ENCODE measurements around the gene TMEM163. TPM values are rescaled to one million over a fixed set of nuclear protein-coding genes. Genes with fewer than 3 reads are reported as not detected.

The TMEM163 gene
- total and polyA plus RNA-seq, 2 donors = 5.0 TPM

DNA sequence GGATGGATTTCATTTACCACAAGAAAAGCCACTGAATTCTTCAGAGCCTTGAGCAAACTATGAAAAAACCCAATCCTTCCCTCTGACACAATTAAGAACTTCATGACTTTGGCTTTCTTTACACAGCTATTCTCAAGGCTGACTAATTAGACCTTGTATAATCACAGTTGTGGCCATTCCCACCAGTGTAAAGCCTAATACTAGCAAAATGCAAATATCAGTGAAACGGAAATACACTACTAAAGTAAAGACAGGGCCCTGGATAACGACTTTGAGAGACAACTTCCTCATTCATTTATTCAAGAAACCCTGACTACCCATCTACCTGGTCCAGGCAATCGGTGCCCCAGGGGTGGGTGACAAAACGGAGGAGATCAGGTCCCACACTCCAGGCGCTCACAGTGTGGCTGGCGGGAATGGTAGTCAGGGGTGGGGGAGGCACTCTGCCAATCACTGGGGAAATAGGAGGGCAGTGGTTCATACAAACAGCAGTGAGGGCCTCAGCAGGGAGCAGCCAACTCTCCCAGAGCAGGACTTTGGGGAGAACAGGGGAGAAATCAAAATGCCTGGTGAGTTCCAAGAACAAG lies 28.1 kb downstream of the TMEM163 start:
- WGBS = 88% methylated on average over 6 of the region's 6 CpGs
- no peak overlapping the region for H3K27ac ChIP-seq (ENCODE audit: low read depth in 1 of 2, low read length in 1 of 2)

DNA sequence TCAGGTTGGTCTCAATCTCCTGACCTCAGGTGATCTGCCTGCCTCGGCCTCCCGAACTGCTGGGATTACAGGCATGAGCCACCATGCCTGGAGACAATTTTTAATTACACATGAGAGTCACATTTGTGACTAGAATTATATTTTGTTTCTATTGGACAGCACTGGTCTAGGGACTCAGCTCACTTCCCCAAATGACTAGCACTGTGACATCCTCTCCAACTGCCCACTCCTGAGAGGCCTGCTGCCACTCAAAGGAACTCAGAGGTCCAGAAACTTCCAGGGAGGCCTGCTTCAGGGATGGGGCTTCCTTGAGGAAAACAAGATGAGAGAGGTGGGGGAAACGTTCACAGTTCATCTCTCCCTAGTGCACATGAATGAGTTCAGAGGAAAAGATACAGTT lies 29.5 kb downstream of the TMEM163 start:
- H3K9me3 ChIP-seq (ENCODE audit: control insufficient read depth in 2 of 2, insufficient read depth in 1 of 2, low read length in 1 of 2) = no peaks in the 10 kb centered on the region
- H3K4me3 ChIP-seq (ENCODE audit: low read length in 2 of 2) = no peak overlapping the region
- no peak for DNase-seq (ENCODE audit: low read depth in 6 of 9, low spot score in 9 of 9)
- 87% methylated on average over 3 of the region's 3 CpGs for WGBS
- peaks cover 0 to 2% of the 10 kb centered on the region in 2 donors for H3K27me3 ChIP-seq (ENCODE audit: control insufficient read depth in 2 of 2, insufficient read depth in 1 of 2, low read length in 1 of 2)
- H3K4me1 ChIP-seq (ENCODE audit: control insufficient read depth in 2 of 2, insufficient read depth in 2 of 2, low read length in 2 of 2) = no peaks in the 10 kb centered on the region
- no peaks in the 10 kb centered on the region for H3K36me3 ChIP-seq (ENCODE audit: control insufficient read depth in 2 of 2, insufficient read depth in 2 of 2, low read length in 1 of 2)
- H3K27ac ChIP-seq (ENCODE audit: low read depth in 1 of 2, low read length in 1 of 2) = no peak overlapping the region

More for the DNA sequence above, 28.1 kb downstream of the TMEM163 start:
- H3K4me1 ChIP-seq (ENCODE audit: control insufficient read depth in 2 of 2, insufficient read depth in 2 of 2, low read length in 2 of 2) = no peaks in the 10 kb centered on the region
- no peak overlapping the region for H3K4me3 ChIP-seq (ENCODE audit: low read length in 2 of 2)
- H3K36me3 ChIP-seq (ENCODE audit: control insufficient read depth in 2 of 2, insufficient read depth in 2 of 2, low read length in 1 of 2) = no peaks in the 10 kb centered on the region
- peaks cover 0 to 2% of the 10 kb centered on the region in 2 donors for H3K27me3 ChIP-seq (ENCODE audit: control insufficient read depth in 2 of 2, insufficient read depth in 1 of 2, low read length in 1 of 2)
- H3K9me3 ChIP-seq (ENCODE audit: control insufficient read depth in 2 of 2, insufficient read depth in 1 of 2, low read length in 1 of 2) = no peaks in the 10 kb centered on the region
- no peak for DNase-seq (ENCODE audit: low read depth in 6 of 9, low spot score in 9 of 9)

DNA sequence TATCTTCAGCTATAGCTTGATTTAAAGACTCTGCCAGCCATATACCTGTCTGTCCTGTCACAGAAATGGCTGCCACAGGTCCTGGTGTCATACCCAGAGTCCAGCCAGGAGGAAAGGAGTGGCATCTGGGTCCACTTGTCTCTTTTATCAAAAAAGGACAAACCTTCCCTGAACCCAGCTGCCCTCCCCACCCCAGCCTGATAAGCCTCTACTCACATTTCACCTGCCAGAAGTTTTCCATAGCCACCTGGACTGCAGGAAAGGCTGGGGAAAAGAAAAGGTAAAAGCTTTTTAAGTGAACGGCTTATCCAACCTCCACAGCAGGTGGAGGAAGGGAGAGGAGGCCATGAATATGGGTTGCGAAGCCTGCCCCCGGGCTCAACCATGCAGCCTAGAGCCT lies 32.8 kb downstream of the TMEM163 start:
- Histone ChIP-seq H3K4me3 (ENCODE audit: low read length in 2 of 2) (no peak overlapping the region), H3K36me3 (ENCODE audit: control insufficient read depth in 2 of 2, insufficient read depth in 2 of 2, low read length in 1 of 2) (no peaks in the 10 kb centered on the region), H3K27ac (ENCODE audit: low read depth in 1 of 2, low read length in 1 of 2) (no peak overlapping the region), H3K4me1 (ENCODE audit: control insufficient read depth in 2 of 2, insufficient read depth in 2 of 2, low read length in 2 of 2) (peaks cover 0 to 1% of the 10 kb centered on the region in 2 donors), H3K27me3 (ENCODE audit: control insufficient read depth in 2 of 2, insufficient read depth in 1 of 2, low read length in 1 of 2) (peaks cover 0 to 2% of the 10 kb centered on the region in 2 donors), H3K9me3 (ENCODE audit: control insufficient read depth in 2 of 2, insufficient read depth in 1 of 2, low read length in 1 of 2) (no peaks in the 10 kb centered on the region)
- DNase-seq (ENCODE audit: low read depth in 6 of 9, low spot score in 9 of 9) = no peak
- WGBS = over 99% methylated on average over 3 of the region's 3 CpGs

DNA sequence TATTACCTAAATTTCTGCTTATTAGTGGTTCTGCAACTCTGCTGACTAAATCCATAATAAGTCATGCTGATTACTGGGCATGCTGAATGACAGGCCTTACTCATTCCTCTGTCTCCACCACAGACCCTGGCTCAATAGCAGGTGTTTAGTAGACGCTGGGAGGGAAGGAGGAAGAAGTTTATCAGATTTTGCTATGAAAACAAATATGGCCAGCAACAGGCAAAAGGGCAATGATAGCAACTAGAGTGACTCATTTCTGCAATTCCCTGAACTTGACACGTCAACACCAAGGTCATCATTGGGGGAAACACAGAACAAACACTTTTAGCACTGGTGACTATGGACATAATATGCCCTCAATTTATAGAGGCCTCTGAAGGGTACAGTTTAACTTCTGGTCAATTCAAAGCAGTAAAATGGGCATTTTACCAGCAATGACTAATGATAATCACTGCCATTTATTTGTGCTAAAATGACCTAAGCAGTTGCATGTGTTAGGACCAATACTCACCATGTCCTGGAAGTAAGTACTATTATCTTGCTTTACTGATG lies 35.2 kb downstream of the TMEM163 start:
- H3K27me3 ChIP-seq (ENCODE audit: control insufficient read depth in 2 of 2, insufficient read depth in 1 of 2, low read length in 1 of 2) = peaks cover 0 to 4% of the 10 kb centered on the region in 2 donors
- no peak for DNase-seq (ENCODE audit: low read depth in 6 of 9, low spot score in 9 of 9)
- H3K27ac ChIP-seq (ENCODE audit: low read depth in 1 of 2, low read length in 1 of 2) = no peak overlapping the region
- H3K9me3 ChIP-seq (ENCODE audit: control insufficient read depth in 2 of 2, insufficient read depth in 1 of 2, low read length in 1 of 2) = no peaks in the 10 kb centered on the region
- no peak overlapping the region for H3K4me3 ChIP-seq (ENCODE audit: low read length in 2 of 2)
- 66% methylated on average over 2 of the region's 2 CpGs for WGBS
- peaks cover 11 to 22% of the 10 kb centered on the region in 2 donors for H3K4me1 ChIP-seq (ENCODE audit: control insufficient read depth in 2 of 2, insufficient read depth in 2 of 2, low read length in 2 of 2)
- no peaks in the 10 kb centered on the region for H3K36me3 ChIP-seq (ENCODE audit: control insufficient read depth in 2 of 2, insufficient read depth in 2 of 2, low read length in 1 of 2)

DNA sequence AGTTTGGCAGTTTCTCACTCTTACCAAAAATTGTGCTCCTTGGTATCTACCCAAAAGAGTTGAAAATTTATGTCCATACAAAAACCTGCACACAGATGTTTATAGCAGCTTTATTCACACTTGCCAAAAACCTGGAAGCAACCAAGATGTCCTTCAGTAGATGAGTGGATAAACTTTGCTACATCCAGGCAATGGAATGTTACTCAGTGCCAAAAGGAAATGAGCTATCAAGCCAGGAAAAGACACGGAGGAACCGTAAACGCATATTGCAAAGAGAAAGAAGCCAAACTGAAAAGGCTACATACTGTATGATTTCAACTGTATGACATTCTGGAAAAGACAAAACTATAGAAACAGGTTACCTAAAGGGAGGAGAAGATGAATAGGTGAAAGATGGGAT lies 36.1 kb downstream of the TMEM163 start:
- H3K27me3 ChIP-seq (ENCODE audit: control insufficient read depth in 2 of 2, insufficient read depth in 1 of 2, low read length in 1 of 2) = peaks cover 0 to 2% of the 10 kb centered on the region in 2 donors
- no peak overlapping the region for H3K27ac ChIP-seq (ENCODE audit: low read depth in 1 of 2, low read length in 1 of 2)
- no peaks in the 10 kb centered on the region for H3K9me3 ChIP-seq (ENCODE audit: control insufficient read depth in 2 of 2, insufficient read depth in 1 of 2, low read length in 1 of 2)
- peaks cover 11 to 27% of the 10 kb centered on the region in 2 donors for H3K4me1 ChIP-seq (ENCODE audit: control insufficient read depth in 2 of 2, insufficient read depth in 2 of 2, low read length in 2 of 2)
- no peak overlapping the region for H3K4me3 ChIP-seq (ENCODE audit: low read length in 2 of 2)
- no peak for DNase-seq (ENCODE audit: low read depth in 6 of 9, low spot score in 9 of 9)
- 93% methylated on average over 3 of the region's 3 CpGs for WGBS
- no peaks in the 10 kb centered on the region for H3K36me3 ChIP-seq (ENCODE audit: control insufficient read depth in 2 of 2, insufficient read depth in 2 of 2, low read length in 1 of 2)

DNA sequence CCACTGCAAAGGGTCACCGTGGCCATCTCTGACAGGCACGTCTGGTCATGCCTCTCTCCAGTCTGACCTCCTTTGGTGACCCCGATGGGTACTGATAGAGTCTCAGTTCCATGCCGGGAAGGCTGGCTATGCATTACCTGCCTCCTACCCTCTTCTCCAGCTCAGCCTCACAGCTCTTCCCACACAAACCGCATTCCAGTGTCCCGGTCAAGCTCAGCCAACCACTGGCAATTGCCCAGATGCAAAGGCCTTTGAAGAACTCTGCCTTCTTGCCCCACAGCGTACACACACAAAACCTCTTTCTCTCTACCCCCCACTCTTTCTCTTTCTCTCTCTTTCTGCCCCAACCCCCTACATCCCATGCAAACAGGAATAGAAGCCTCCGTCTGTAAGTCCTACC lies 37.6 kb downstream of the TMEM163 start:
- DNase-seq (ENCODE audit: low read depth in 6 of 9, low spot score in 9 of 9) = no peak
- no peaks in the 10 kb centered on the region for H3K9me3 ChIP-seq (ENCODE audit: control insufficient read depth in 2 of 2, insufficient read depth in 1 of 2, low read length in 1 of 2)
- peaks cover 11 to 36% of the 10 kb centered on the region in 2 donors for H3K4me1 ChIP-seq (ENCODE audit: control insufficient read depth in 2 of 2, insufficient read depth in 2 of 2, low read length in 2 of 2)
- no peak overlapping the region for H3K27ac ChIP-seq (ENCODE audit: low read depth in 1 of 2, low read length in 1 of 2)
- no peaks in the 10 kb centered on the region for H3K36me3 ChIP-seq (ENCODE audit: control insufficient read depth in 2 of 2, insufficient read depth in 2 of 2, low read length in 1 of 2)
- H3K4me3 ChIP-seq (ENCODE audit: low read length in 2 of 2) = no peak overlapping the region
- WGBS = 94% methylated on average over 8 of the region's 8 CpGs
- peaks cover 2 to 3% of the 10 kb centered on the region in 2 donors for H3K27me3 ChIP-seq (ENCODE audit: control insufficient read depth in 2 of 2, insufficient read depth in 1 of 2, low read length in 1 of 2)

DNA sequence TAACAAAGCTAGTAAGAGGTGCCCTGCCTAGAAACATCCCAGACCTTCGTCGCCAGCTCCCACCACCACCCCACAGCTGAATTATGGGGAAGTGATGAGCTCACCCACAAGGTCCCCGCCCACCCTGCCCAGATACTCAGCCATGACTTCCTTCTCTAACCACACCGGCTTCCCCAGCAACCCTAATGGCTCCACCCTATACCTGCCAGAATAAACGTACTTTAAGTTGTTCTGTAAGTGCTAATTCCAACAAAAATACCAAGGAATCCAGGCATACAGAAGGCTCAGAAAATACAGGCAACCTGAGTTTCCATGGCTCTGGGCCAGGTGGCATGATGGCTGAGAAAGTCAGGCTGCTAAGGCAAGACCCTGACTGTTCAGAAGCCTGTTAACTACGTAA lies 39.1 kb downstream of the TMEM163 start:
- DNase-seq (ENCODE audit: low read depth in 6 of 9, low spot score in 9 of 9) = peak in 3 of 9 donors; percentile 45 to 77 (median 49)
- Histone ChIP-seq H3K4me3 (ENCODE audit: low read length in 2 of 2) (no peak overlapping the region), H3K27ac (ENCODE audit: low read depth in 1 of 2, low read length in 1 of 2) (no peak overlapping the region), H3K27me3 (ENCODE audit: control insufficient read depth in 2 of 2, insufficient read depth in 1 of 2, low read length in 1 of 2) (peaks cover 2 to 3% of the 10 kb centered on the region in 2 donors), H3K4me1 (ENCODE audit: control insufficient read depth in 2 of 2, insufficient read depth in 2 of 2, low read length in 2 of 2) (peaks cover 11 to 41% of the 10 kb centered on the region in 2 donors), H3K9me3 (ENCODE audit: control insufficient read depth in 2 of 2, insufficient read depth in 1 of 2, low read length in 1 of 2) (no peaks in the 10 kb centered on the region), H3K36me3 (ENCODE audit: control insufficient read depth in 2 of 2, insufficient read depth in 2 of 2, low read length in 1 of 2) (no peaks in the 10 kb centered on the region)
- WGBS = 16% methylated on average over 6 of the region's 6 CpGs

DNA sequence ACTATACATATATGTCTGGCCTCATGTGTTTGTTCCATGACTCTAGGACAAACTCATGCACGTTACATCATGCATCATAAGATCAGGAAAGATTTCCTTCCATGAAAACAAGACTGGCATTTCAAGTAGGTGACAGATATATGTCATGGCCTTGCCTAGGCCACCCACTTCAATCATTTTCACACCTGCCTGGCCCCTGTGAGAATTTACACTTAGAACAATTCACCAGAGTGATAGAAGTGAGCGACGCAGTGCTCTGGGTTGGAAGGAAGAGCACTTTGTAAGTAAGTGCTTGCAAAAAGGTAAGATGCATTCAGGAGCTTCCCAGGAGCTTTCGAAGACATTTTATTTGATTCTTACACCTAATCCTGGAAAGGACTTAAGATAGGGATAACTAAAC lies 39.5 kb downstream of the TMEM163 start:
- H3K36me3 ChIP-seq (ENCODE audit: control insufficient read depth in 2 of 2, insufficient read depth in 2 of 2, low read length in 1 of 2) = no peaks in the 10 kb centered on the region
- DNase-seq (ENCODE audit: low read depth in 6 of 9, low spot score in 9 of 9) = no peak
- no peaks in the 10 kb centered on the region for H3K9me3 ChIP-seq (ENCODE audit: control insufficient read depth in 2 of 2, insufficient read depth in 1 of 2, low read length in 1 of 2)
- H3K4me3 ChIP-seq (ENCODE audit: low read length in 2 of 2) = no peak overlapping the region
- peaks cover 11 to 41% of the 10 kb centered on the region in 2 donors for H3K4me1 ChIP-seq (ENCODE audit: control insufficient read depth in 2 of 2, insufficient read depth in 2 of 2, low read length in 2 of 2)
- peaks cover 2 to 3% of the 10 kb centered on the region in 2 donors for H3K27me3 ChIP-seq (ENCODE audit: control insufficient read depth in 2 of 2, insufficient read depth in 1 of 2, low read length in 1 of 2)
- WGBS = 94% methylated on average over 4 of the region's 4 CpGs
- no peak overlapping the region for H3K27ac ChIP-seq (ENCODE audit: low read depth in 1 of 2, low read length in 1 of 2)

DNA sequence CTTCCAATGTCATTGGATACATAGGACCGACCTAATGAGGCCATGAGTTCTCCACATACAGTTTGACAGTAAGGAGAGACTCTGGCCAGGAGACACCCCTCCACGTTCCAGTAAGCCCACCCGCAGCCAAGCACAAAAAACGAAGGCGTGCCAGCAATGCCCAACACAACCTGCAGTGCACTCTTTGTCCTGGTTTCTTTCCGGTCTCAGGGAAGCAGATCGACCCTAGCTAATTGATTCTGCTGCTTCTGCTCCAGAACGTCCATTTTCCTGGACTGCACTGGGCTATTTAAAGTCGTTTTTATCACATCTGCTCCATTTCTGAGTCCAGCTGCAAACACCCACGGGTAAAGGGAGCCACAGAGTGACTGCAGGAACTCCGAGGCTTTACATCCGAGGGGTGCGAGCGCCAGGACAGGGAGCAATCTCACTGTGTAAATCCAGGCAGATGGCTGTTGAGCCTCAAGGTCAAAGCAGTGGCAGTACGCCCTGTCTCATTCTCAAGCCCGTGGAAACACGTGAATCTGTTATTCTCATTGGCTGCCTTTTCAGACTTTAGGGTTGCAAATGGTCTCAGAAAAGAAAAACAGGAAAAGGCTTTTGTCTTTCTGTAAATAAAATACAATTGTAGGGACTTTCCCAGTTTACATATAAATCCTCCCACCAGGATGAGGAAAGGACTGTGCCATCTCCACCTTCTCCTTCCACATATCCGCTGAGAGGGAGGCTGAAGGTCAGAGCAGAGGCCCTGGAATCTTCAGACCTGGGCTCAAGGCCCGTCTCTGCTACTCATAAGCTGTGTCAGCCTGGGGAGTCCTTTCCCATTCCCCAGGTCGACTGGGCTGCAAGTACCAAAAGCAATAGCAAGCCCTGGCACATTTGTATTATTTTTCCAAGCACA lies 40.7 kb downstream of the TMEM163 start:
- no peak overlapping the region for H3K4me3 ChIP-seq (ENCODE audit: low read length in 2 of 2)
- WGBS = 94% methylated on average over 20 of the region's 20 CpGs
- peaks cover 2 to 3% of the 10 kb centered on the region in 2 donors for H3K27me3 ChIP-seq (ENCODE audit: control insufficient read depth in 2 of 2, insufficient read depth in 1 of 2, low read length in 1 of 2)
- no peak overlapping the region for H3K27ac ChIP-seq (ENCODE audit: low read depth in 1 of 2, low read length in 1 of 2)
- H3K9me3 ChIP-seq (ENCODE audit: control insufficient read depth in 2 of 2, insufficient read depth in 1 of 2, low read length in 1 of 2) = no peaks in the 10 kb centered on the region
- H3K4me1 ChIP-seq (ENCODE audit: control insufficient read depth in 2 of 2, insufficient read depth in 2 of 2, low read length in 2 of 2) = peaks cover 11 to 41% of the 10 kb centered on the region in 2 donors
- DNase-seq (ENCODE audit: low read depth in 6 of 9, low spot score in 9 of 9) = no peak
- no peaks in the 10 kb centered on the region for H3K36me3 ChIP-seq (ENCODE audit: control insufficient read depth in 2 of 2, insufficient read depth in 2 of 2, low read length in 1 of 2)

Measured in thymus (tissue), 11 donors.